Trophoblast cell (in vitro differentiated cells and primary cell): ENCODE measurements around the gene POLR2L.

Experiments used
- DNase-seq, 2 donors: peaks; one replicate each; pipeline ENCODE4 v3.0.0-alpha.2; 2016
- H2AFZ ChIP-seq: 2 replicates; pipeline ENCODE4 v1.6.1; 2013; ENCODE audit warnings: low read length, moderate library complexity, mild to moderate bottlenecking; ENCODE audit not compliant: insufficient read depth, poor library complexity
- H2AK5ac ChIP-seq: 2 replicates; pipeline ENCODE4 v1.6.1; 2013; ENCODE audit warnings: mild to moderate bottlenecking, low read length
- H2BK120ac ChIP-seq: 2 replicates; pipeline ENCODE4 v1.6.1; 2013; ENCODE audit warnings: low read length, mild to moderate bottlenecking, moderate library complexity; ENCODE audit not compliant: insufficient read depth, poor library complexity
- H2BK12ac ChIP-seq: 2 replicates; pipeline ENCODE4 v1.6.1; 2013; ENCODE audit warnings: mild to moderate bottlenecking, low read length, moderate library complexity
- H2BK5ac ChIP-seq: 2 replicates; pipeline ENCODE4 v1.6.1; 2013; ENCODE audit warnings: low read length, low read depth, moderate library complexity, mild to moderate bottlenecking; ENCODE audit not compliant: poor library complexity
- H3K14ac ChIP-seq: 2 replicates; pipeline ENCODE4 v1.6.1; 2013; ENCODE audit warnings: mild to moderate bottlenecking, low read length
- H3K18ac ChIP-seq: 2 replicates; pipeline ENCODE4 v1.6.1; 2013; ENCODE audit warnings: mild to moderate bottlenecking, low read length
- H3K23ac ChIP-seq: 2 replicates; pipeline ENCODE4 v1.6.1; 2013; ENCODE audit warnings: low read length
- H3K27ac ChIP-seq: 2 replicates; pipeline ENCODE4 v1.5.1; 2013; ENCODE audit warnings: low read depth, mild to moderate bottlenecking, inconsistent platforms, low read length, moderate library complexity
- H3K27me3 ChIP-seq: 2 replicates; pipeline ENCODE4 v1.6.1; 2013; ENCODE audit warnings: inconsistent platforms, mild to moderate bottlenecking, low read length, moderate library complexity; ENCODE audit not compliant: insufficient read depth
- H3K36me3 ChIP-seq, 2 experiments: 1 replicate in 1 of 2; 2 replicates in 1 of 2; pipeline ENCODE4 v1.6.1; 2013; ENCODE audit warnings: low read length in 2 of 2, mild to moderate bottlenecking in 2 of 2, moderate library complexity in 1 of 2; ENCODE audit not compliant: insufficient read depth in 2 of 2, control insufficient read depth in 1 of 2
- H3K4ac ChIP-seq: 2 replicates; pipeline ENCODE4 v1.6.1; 2013; ENCODE audit warnings: low read depth, mild to moderate bottlenecking, low read length, moderate library complexity
- H3K4me1 ChIP-seq, 2 experiments: 1 replicate in 1 of 2; 2 replicates in 1 of 2; pipeline ENCODE4 v1.6.1; 2013; ENCODE audit warnings: low read length in 2 of 2, mild to moderate bottlenecking in 2 of 2, moderate library complexity in 1 of 2; ENCODE audit not compliant: insufficient read depth in 2 of 2, control insufficient read depth in 1 of 2
- H3K4me2 ChIP-seq: 2 replicates; pipeline ENCODE4 v1.6.1; 2013; ENCODE audit warnings: inconsistent platforms, mild to moderate bottlenecking, low read length, moderate library complexity
- H3K4me3 ChIP-seq: 2 replicates; pipeline ENCODE4 v1.5.1; 2013; ENCODE audit warnings: mild to moderate bottlenecking, low read depth, low read length, inconsistent platforms
- H3K79me1 ChIP-seq: one replicate; pipeline ENCODE4 v1.6.1; 2013; ENCODE audit warnings: low read length
- H3K79me2 ChIP-seq: 2 replicates; pipeline ENCODE4 v1.6.1; 2013; ENCODE audit warnings: low read length, mild to moderate bottlenecking; ENCODE audit not compliant: control insufficient read depth, insufficient read depth, poor library complexity
- H3K9ac ChIP-seq: 2 replicates; pipeline ENCODE4 v1.6.1; 2013; ENCODE audit warnings: mild to moderate bottlenecking, low read length
- H3K9me3 ChIP-seq: 2 replicates; pipeline ENCODE4 v1.6.1; 2013; ENCODE audit warnings: low read depth, mild to moderate bottlenecking, control low read depth, inconsistent platforms, low read length; ENCODE audit not compliant: insufficient read depth
- H4K12ac ChIP-seq: 2 replicates; pipeline ENCODE4 v1.6.1; 2013; ENCODE audit warnings: low read depth, mild to moderate bottlenecking, low read length, moderate library complexity
- H4K8ac ChIP-seq: 2 replicates; pipeline ENCODE4 v1.6.1; 2013; ENCODE audit warnings: low read depth, mild to moderate bottlenecking, low read length, moderate library complexity
- H4K91ac ChIP-seq: one replicate; pipeline ENCODE4 v1.6.1; 2013; ENCODE audit warnings: low read depth, mild to moderate bottlenecking, low read length, moderate library complexity
- WGBS: extraction: QIAGEN DNeasy Blood & Tissue Kit; methylation state at CpG from one replicate; pipeline ENCODE4 v1.1.7; 2013; ENCODE audit warnings: missing lambda C conversion rate; ENCODE audit not compliant: insufficient read length, insufficient coverage; ENCODE audit errors: extremely low coverage; 5-methylcytosine and 5-hydroxymethylcytosine counted together

The POLR2L gene

GRCh38 chr11:813072-813455, 29.3 kb downstream of the POLR2L start:
- Histone ChIP-seq H3K79me1 (peaks cover 14% of the 10 kb centered on the region), H3K27me3 (no peaks in the 10 kb centered on the region), H2BK120ac (no peak overlapping the region), H4K12ac (no peak overlapping the region), H3K27ac (no peak overlapping the region), H3K36me3 (peaks cover 31% of the 10 kb centered on the region in 2 experiments), H3K23ac (no peak overlapping the region), H3K4me1 (peaks cover 9 to 17% of the 10 kb centered on the region in 2 experiments), H3K9ac (no peak overlapping the region), H2AK5ac (no peak overlapping the region), H3K4ac (no peak overlapping the region), H2AFZ (no peak overlapping the region), H3K79me2 (peaks cover 19% of the 10 kb centered on the region), H3K14ac (no peak overlapping the region), H2BK5ac (no peak overlapping the region), H2BK12ac (no peak overlapping the region), H3K4me3 (no peak overlapping the region), H4K8ac (no peak overlapping the region), H4K91ac (no peak overlapping the region), H3K18ac (no peak overlapping the region), H3K9me3 (peaks cover 2% of the 10 kb centered on the region), H3K4me2 (no peak overlapping the region)
- whole genome bisulfite sequencing, result no CpG with 5 or more reads among the region's 6 CpGs
- no peak for DNase-seq

DNA sequence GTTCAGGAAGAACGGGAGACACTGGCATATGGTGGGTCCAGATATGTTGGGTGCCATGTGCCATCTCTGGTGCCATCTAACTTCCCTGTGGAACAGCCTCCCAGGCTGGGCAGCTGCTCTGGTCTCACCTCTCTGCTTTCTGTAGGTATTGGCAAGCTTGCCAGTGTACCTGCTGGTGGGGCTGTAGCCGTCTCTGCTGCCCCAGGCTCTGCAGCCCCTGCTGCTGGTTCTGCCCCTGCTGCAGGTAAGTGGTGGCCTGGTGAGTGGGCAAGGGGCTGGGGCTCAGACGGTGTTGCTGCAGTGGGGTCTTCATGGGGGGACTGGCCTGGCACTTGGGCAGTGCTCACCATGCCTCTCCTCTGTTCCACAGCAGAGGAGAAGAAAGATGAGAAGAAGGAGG, 29.9 kb downstream of the POLR2L start:
- Histone ChIP-seq H2AK5ac (no peak overlapping the region), H4K8ac (no peak overlapping the region), H3K9ac (no peak overlapping the region), H3K27me3 (no peaks in the 10 kb centered on the region), H4K91ac (no peak overlapping the region), H4K12ac (no peak overlapping the region), H3K79me2 (peaks cover 19% of the 10 kb centered on the region), H2BK12ac (no peak overlapping the region), H3K14ac (no peak overlapping the region), H3K4ac (no peak overlapping the region), H3K36me3 (peaks cover 31% of the 10 kb centered on the region in 2 experiments), H3K4me2 (no peak overlapping the region), H3K9me3 (peaks cover 2% of the 10 kb centered on the region), H2BK5ac (no peak overlapping the region), H3K79me1 (peaks cover 14% of the 10 kb centered on the region), H2AFZ (no peak overlapping the region), H2BK120ac (no peak overlapping the region), H3K18ac (no peak overlapping the region), H3K4me3 (no peak overlapping the region), H3K27ac (no peak overlapping the region), H3K4me1 (peaks cover 9 to 17% of the 10 kb centered on the region in 2 experiments), H3K23ac (no peak overlapping the region)
- no CpG with 5 or more reads among the region's 3 CpGs for WGBS
- DNase-seq, result no peak

DNA sequence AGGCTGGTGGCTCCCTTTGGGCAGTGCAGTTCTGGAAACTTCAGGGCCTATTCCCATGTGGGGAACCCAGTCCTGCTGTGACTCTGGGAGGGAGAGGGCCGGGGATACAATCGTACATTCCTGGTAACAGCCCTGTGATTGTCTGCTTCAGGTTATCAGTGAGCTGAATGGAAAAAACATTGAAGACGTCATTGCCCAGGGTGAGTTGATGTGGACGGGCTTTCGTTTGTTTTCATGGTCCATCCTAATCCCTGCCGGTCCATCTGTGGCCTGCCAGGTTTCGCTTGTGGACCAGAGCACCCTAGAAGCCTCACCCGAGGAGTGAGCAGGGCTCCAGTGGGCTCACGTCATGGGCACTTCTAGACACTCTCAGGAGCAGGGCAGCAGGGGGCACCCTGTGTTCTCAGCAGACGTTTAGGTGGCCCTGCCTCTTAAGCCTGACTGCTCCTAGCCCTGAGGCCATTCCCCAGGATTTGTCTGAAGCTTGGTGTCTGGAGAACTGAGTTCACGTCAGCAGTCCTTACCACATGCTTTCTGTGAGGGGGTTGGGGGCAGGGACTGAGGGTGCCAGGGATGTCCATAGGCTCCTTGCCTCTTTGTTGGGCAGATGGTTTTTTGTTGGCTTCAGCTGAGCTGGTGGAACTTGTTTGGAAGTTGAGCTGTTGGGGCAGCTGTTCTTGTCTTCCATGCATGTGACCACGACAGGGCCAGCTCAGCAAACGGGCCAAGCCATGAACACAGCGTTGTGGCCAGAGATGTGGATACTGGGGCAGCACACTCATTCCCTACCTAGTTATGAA, 30.7 kb downstream of the POLR2L start:
- peaks cover 31% of the 10 kb centered on the region in 2 experiments for H3K36me3 ChIP-seq
- H3K9ac ChIP-seq, result no peak overlapping the region
- peaks cover 19% of the 10 kb centered on the region for H3K79me2 ChIP-seq
- peak overlapping the region; percentile 80 for H3K4me2 ChIP-seq
- no peak overlapping the region for H2AFZ ChIP-seq
- peaks cover 2% of the 10 kb centered on the region for H3K9me3 ChIP-seq
- no peak overlapping the region for H2BK120ac ChIP-seq
- H3K4me3 ChIP-seq, result no peak overlapping the region
- H3K27ac ChIP-seq, result no peak overlapping the region
- no peak overlapping the region for H2BK5ac ChIP-seq
- H2BK12ac ChIP-seq, result no peak overlapping the region
- no peak overlapping the region for H3K23ac ChIP-seq
- peak overlapping the region; percentile 43 for H3K4ac ChIP-seq
- H4K91ac ChIP-seq, result no peak overlapping the region
- H3K79me1 ChIP-seq, result peaks cover 14% of the 10 kb centered on the region
- WGBS, result no CpG with 5 or more reads among the region's 14 CpGs
- no peak for DNase-seq
- H4K12ac ChIP-seq, result no peak overlapping the region
- peak overlapping the region; percentile 42 for H3K18ac ChIP-seq
- peaks cover 9 to 17% of the 10 kb centered on the region in 2 experiments for H3K4me1 ChIP-seq
- H2AK5ac ChIP-seq, result no peak overlapping the region
- no peaks in the 10 kb centered on the region for H3K27me3 ChIP-seq
- H4K8ac ChIP-seq, result no peak overlapping the region
- no peak overlapping the region for H3K14ac ChIP-seq

DNA sequence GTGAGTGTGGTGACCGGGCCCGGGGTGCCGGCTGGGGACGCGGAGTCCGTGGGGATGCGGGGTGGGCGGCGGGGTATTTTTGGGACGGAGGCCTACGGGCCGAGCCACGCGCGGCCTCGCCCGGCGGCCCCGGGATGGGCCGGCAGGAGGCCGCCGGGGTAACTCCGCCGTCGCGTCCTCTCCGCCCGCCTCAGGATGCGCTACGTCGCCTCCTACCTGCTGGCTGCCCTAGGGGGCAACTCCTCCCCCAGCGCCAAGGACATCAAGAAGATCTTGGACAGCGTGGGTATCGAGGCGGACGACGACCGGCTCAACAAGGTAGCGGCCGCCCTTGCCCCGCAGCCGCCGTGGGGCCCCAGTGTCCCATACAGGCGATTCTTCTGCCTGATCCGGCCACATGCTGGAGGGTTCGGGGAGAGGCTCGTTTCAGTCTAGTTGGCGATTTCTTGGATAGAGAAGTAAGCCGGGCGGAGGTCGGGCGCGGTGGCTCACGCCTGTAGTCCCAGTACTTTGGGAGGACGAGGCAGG, 32.2 kb downstream of the POLR2L start:
- Histone ChIP-seq H3K18ac (peak overlapping the region; percentile 80), H3K79me1 (peaks cover 19% of the 10 kb centered on the region), H3K4me3 (peak overlapping the region; percentile 95), H3K4me2 (peak overlapping the region; percentile 80), H2BK120ac (peak overlapping the region; percentile 13), H2BK5ac (no peak overlapping the region), H2AFZ (peak overlapping the region; percentile 54), H2AK5ac (peak overlapping the region; percentile 93), H2BK12ac (peak overlapping the region; percentile 27), H4K8ac (peak overlapping the region; percentile 66), H3K23ac (no peak overlapping the region), H4K91ac (peak overlapping the region; percentile 85), H3K9me3 (peaks cover 2% of the 10 kb centered on the region), H4K12ac (peak overlapping the region; percentile 71), H3K14ac (peak overlapping the region; percentile 88), H3K79me2 (peaks cover 23% of the 10 kb centered on the region), H3K4me1 (peaks cover 12 to 17% of the 10 kb centered on the region in 2 experiments), H3K4ac (peak overlapping the region; percentile 98), H3K27me3 (no peaks in the 10 kb centered on the region), H3K9ac (peak overlapping the region; percentile 80), H3K27ac (peak overlapping the region; percentile 61), H3K36me3 (peaks cover 29 to 31% of the 10 kb centered on the region in 2 experiments)
- peak in 1 of 2 donors; percentile 38 for DNase-seq
- WGBS, result no CpG with 5 or more reads among the region's 55 CpGs
